ENCODE measurements around the gene SMOC2.

SMOC2 gene

GRCh38 chr6:168631564-168631963 is 190.6 kb downstream of the SMOC2 start:
- no peak for DNase-seq

DNA sequence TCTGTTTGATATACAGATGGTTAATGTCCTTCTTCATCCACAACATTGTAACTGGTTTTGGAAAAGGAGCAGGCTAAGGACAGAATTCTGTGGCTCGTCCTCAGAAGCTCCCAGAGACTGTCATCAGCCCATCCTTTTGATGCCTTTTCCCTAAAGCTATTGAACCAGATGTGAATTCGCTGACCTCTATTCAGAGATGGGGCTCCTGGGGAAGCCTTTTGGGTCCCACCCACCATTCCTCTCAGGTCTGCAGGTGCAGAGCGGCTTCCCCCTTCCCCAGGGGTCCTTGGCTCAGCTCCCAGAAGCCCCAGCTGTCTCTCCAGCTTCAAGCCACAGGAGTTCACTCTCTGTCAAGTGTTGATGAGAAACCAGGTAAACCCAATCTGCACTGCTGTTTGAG is 191.7 kb downstream of the SMOC2 start:
- DNase-seq = no peak

- no peak for DNase-seq
Observed at GRCh38 chr6:168634541-168635328, 193.8 kb downstream of the SMOC2 start.

- DNase-seq = no peak
Observed at GRCh38 chr6:168636147-168637004, 195.4 kb downstream of the SMOC2 start.

DNA sequence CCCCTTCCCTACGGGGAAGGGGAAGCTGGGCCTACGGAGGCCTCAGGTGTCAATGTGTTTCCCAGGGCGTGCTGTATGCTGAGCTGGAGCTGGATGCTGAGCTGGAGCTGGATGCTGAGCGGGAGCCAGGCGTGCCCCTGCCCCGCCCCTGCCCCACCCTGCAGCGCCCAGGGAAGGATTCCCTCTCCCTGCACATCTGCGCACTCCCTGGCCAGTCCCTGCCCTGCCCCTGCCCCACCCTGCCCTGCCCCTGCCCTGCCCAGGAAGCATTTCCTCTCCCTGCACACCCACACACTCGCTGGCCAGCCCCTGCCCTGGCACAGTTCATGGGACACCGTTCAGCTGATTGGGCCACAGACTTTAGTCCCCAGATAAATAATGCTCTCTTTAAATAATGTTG is 196.8 kb downstream of the SMOC2 start:
- no peak for DNase-seq

GRCh38 chr6:168638468-168639271 is 197.7 kb downstream of the SMOC2 start:
- no peak for DNase-seq

DNA sequence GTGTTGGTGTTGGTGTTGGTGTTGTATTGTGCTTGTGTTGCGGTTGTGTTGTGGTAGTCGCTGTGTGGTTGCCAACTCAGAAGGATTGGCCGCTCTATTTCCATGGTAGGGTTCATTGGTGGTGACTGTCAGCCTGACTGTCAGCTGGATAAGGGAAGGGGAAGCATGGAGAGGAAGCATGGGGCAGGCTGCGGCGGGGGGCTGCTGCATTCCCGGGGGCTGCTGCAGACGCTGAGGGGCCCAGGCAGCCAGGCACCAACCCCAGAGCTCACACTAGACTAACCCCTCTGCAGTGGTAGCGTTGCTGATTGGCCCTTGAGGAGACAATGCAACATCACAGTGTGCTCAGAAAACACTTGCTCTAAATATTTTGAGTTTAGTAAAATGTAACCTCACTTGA is 199.2 kb downstream of the SMOC2 start:
- DNase-seq = no peak

DNA sequence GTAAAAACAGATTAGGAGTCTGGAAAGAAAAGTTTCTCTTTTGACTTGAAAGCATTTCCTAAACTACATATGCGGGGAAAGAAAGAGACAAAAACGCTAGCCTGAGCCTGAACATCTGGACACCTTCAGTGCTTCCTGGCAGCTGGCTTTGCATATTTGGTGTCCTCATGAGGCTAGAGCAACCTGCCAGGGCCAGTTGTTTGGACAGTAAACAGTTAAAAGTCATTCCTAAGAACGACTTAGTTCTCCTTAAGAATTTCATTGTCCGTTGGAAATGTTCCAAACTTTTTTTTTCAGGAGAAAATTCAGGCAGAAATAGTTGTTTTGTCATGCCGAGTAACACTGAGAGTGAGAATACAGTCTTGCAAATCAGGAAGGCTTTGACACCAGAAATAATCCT is 199.8 kb downstream of the SMOC2 start:
- DNase-seq = peak; percentile 18

GRCh38 chr6:168641446-168641845 is 200.5 kb downstream of the SMOC2 start:
- peak; percentile 32 for DNase-seq

GRCh38 chr6:168643401-168643800 is 202.4 kb downstream of the SMOC2 start:
- DNase-seq = no peak

DNA sequence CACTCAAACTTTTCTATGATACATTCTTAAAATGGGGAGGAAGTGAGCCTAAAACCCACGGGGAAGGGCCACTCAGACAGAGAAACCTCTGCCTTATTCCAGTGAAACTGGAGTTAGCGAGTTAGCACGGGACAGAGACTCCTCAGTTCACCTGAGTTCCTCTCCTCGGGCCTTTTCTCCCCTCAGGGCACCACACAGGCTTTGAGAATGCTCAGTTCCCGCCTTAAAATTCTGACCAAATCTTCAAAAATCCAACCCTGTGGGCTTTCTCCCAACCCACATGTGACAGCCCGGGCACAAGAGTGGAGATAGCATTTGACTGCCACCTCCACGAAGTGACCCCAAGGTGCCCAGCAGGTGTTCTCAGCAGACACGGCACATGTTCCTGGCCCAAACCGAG is 204.3 kb downstream of the SMOC2 start:
- no peak for DNase-seq

GRCh38 chr6:168647271-168647670 is 206.3 kb downstream of the SMOC2 start:
- no peak for DNase-seq

- no peak for DNase-seq
Observed at GRCh38 chr6:168648240-168649125, 207.5 kb downstream of the SMOC2 start.

DNA sequence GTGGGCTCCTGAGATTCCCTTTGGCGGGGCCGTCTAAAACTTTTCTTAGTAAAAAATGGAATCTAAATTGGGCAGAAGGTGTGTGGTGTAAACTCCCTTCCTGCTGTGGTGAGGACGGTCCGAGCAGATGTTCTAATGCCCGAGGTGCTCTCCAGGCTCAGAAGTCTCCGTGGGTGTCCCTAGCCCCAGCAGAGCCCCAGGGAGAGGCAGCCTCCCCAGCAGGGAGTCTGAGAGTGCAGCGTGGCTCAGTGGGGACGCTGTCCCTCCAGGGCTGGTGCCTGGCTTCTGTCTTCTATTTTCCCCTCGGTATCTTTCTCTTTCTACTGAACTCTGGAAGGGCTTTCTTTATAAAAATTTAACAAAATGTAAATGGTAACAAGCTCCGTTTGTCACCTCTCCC is 208.2 kb downstream of the SMOC2 start:
- no peak for DNase-seq

- no peak for DNase-seq
Observed at GRCh38 chr6:168650671-168651111, 209.7 kb downstream of the SMOC2 start.

DNA sequence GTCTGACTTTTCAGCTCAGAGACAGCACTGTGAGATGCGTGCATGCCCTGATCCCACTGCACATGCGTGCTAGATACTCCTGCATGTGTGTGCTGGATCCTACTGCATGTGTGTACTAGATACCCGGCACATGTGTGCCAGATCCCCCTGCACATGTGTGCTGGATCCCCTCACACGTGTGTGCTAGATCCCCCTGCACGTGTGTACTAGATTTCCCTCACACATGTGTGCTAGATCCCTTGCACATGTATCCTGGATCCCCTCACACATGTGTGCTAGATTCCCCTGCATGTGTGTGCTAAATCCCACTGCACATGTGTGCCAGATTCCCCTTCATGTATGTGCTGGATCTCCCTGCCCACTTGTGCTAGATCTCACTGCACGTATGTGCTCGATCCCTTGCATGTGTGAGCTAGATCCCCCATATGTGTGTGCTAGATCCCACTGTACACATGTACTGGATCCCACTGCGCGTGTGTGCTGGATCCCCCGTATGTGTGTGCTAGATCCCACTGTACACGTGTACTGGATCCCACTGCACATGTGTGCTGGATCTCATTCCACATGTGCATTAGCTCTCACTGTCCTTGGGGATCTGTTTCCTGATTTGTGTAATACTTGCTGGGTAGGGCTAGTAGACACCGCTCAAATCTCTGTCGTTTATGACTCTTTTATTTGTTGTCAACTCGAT is 214.6 kb downstream of the SMOC2 start:
- no peak for DNase-seq

- no peak for DNase-seq
Observed at GRCh38 chr6:168658059-168658458, 217.1 kb downstream of the SMOC2 start.

- no peak for DNase-seq
Observed at GRCh38 chr6:168660400-168660945, 219.5 kb downstream of the SMOC2 start.

DNA sequence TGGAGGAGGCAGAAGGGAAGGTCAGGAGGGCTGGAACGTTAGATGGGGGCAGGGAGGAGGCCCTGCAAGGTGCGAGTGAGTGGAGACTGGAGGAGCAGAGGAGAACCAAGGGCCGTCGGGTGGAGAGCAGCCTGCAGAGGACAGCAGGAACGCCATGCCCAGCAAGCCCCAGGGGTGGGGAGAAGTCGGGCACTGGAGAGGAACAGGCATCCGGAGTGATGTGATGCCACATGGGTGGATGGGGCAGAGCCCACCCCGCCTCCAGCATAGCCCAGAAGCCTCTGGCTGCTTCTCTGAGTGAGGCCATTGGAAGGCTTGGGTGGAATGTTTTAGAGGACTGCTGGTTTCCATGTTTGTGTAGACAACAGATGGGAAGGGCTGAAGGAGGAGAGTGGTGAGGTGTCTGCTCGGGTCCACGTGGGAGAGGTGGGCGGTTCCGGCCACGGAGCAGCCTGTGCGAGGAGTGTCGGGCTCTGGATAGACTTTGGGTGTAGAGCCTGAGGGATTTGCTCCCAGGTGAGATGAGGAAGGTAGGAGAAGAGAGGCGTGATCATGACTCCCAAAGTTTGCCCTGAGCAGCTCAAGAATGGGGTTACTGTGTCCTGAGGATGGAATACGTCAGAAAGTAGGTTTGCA is 221.4 kb downstream of the SMOC2 start:
- no peak for DNase-seq

DNA sequence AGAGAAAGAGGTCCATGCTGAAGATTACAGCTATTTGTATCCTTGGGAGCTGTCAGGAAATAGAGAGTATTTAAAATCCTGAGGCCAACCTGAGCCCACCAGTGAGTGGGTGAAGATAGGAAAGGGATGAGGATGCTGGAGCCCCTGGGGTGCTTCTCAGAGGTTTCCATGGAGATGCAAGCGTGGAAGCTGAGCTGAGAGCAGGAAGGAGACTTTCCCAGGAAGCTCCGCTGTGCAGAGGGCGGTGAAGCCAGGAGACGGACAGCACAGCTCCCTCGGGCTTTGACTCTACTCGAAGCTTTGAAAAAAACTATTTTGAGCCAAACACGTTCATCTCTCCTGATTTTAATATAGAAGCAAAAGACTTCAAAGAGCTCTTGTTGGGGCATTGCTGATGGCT is 222.1 kb downstream of the SMOC2 start:
- DNase-seq = no peak
